ENCODE results near the gene FRMD5.

The FRMD5 gene

DNA sequence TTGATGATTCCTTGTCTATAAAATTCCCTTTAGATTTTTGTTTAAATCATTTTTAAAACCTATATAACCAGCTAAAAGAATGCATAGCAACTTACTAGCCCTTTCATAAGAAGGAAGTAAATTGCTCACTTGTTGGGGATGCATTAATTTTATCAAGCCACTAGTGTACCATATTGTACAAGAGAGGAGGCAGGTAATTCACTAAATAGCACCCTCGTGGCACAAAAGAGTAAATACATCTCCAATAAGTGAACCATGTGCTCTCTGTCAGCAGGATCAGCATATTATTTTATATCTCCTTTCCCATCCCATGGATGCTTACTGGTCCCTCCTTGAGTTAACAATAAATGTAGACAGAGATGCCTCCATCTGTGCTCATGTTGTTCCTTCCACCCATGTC lies 34.3 kb downstream of the FRMD5 start:
- no peak for DNase-seq (ENCODE audit: low read depth)

DNA sequence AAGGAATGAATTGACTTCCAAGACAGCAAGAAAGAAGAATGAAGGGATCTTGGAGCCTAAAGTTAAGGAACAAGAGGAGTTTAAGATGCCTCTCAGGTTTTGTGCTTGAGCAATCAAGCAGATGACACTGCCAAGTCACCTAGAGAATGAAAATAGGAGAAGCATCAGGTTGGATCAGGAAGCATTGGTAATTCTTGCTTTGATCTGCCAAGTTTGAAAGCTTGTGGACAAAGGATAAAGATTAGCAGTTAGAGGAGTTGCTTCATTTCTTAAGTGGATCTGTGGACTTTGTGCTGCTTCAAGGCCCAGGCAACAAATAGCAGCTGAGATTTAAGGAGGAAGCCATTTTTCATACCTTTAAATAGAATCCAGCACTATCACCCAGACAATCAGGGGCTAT lies 35.6 kb downstream of the FRMD5 start:
- DNase-seq (ENCODE audit: low read depth), result no peak

DNA sequence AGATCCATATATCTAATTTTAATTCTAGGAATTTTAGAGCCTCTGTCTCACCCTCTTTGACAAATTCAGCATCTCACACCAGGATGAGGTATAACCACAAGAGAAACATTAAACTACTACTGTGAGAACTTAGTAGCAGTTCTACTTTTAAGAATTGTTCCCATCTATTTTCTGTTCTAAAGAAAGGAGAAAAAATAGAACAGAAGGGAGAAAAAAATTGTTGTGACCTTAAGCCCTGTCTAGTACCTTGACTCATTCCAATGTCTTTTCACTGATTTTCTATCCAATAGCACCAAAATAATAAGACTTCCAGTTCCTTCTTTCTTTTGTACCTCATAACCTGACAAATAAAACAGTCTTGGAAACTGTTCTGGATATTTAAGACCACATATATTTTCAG lies 37.0 kb downstream of the FRMD5 start:
- DNase-seq (ENCODE audit: low read depth), result no peak

DNA sequence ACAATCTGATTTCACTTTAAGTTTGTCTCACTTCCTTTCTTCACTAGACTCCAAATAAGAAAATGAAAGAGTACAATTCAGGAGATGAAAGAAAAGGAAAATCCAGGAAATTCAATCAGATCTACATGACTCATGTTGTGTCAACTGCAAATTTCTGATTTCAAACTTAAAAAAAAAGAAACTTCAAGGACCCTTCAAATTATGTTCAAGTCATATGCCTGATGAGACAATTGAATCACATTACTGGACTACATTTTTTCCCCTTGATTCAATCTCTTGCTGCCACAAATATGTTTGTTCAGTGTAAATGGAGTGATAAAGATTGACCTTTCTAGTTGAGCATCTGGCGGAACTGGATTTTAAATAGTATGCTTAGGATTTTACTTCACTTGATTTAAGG lies 37.4 kb downstream of the FRMD5 start:
- DNase-seq (ENCODE audit: low read depth), result peak; percentile 38

DNA sequence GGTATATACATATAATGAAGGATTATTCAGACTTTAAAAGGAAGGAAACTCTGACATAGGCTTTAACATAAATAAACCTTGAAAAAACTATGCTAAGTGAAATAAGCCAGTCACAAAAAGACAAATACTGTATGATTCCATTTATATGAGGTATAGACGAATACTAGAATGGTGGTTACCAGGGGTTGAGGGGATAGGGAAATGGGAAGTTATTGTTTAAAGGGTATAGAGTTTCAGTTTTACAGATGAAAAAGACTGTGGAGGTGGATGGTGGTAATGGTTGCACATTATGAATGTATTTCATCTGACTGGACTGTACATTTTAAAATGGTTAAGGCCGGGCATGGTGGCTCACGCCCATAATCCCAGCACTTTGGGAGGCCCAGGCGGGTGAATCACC lies 41.7 kb downstream of the FRMD5 start:
- DNase-seq (ENCODE audit: low read depth), result no peak

DNA sequence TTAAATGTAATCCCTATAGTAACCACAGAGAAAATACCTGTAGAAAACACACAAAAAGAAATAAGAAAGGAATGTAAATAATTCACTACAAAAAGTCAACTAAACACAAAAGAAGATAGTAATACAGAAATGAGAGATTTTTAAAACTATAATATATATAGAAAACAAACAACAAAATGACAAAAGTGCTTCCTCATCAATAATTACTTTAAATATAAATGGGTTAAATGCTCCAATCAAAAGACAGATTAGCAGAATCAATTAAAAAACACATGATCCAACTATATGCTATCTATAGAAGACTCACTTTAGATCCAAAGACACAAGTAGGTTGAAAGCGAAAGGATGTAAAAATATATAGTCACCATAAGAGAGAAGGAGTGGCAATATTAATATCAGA lies 45.8 kb downstream of the FRMD5 start:
- DNase-seq (ENCODE audit: low read depth), result no peak

DNA sequence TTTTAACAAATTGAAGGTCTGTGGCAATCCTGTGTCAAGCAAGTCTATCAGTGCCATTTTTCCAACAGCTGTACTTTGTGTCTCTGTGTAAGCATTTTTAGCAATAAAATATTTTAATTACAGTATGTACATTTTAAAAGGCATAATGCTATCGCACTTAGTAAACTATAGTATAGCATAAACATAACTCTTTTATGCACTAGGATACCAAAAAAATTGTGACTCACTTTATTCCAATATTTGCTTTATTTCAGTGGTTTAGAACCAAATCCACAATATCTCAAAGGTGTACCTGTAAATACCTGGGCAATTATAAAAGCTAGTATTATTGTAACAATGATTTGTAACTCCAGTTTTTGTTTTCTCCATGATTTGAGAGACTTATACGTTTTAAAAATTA lies 46.5 kb downstream of the FRMD5 start:
- no peak for DNase-seq (ENCODE audit: low read depth)

DNA sequence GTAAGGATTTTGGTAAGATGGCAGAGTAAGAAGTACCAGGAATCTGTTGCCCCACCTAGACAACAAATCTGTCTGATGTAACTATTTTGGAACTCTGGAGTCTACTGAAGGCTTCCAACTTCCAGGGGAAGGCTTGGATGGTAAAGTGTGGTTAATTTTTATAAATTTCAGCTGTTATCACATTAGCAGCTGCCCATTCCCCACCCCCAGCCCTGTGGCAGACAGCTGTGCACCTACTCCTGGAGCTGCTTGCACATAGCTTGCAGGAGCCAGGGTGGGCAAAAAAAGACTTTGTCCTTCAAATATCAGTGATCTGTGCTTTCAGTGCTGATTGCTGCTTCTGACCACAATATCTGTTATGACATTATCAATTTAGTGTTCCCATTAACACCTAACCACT lies 47.4 kb downstream of the FRMD5 start:
- no peak for DNase-seq (ENCODE audit: low read depth)

DNA sequence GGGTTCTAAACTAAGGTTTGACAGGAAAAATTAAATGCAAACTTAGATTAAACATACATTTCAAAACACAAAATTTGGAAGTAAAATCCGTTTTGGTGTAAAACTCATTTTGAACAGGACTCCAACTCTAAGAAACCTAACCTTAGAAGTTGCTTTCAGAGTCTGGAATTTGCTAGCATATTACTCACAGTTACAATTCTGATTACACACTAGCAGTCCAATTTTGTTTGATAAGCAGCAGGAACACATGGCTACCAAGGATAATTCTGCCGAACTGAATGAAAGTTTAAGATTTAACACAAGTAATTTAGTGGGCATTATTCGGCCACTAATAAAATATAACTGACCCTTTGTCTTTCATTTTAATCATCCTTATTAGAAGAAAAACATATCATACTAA lies 49.6 kb downstream of the FRMD5 start:
- no peak for DNase-seq (ENCODE audit: low read depth)

DNA sequence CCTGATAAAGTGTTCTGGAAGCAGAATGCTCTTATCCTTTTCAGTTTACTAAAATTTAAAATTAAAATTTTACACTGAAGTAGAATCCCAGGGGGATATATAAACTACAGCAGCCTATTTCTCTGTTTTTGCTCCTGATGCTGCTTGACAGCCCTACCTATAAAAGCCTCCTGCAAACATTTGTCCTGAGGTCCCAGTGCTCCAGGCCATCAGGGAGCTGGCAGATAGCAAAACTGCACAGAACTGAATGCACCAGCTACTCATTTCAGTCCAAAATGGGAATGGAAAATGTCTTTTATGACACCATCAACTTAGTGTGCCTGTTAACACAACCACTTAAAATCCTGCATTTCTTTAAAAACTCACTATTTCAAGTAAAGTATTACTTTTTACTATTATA lies 50.1 kb downstream of the FRMD5 start:
- DNase-seq (ENCODE audit: low read depth), result no peak

DNA sequence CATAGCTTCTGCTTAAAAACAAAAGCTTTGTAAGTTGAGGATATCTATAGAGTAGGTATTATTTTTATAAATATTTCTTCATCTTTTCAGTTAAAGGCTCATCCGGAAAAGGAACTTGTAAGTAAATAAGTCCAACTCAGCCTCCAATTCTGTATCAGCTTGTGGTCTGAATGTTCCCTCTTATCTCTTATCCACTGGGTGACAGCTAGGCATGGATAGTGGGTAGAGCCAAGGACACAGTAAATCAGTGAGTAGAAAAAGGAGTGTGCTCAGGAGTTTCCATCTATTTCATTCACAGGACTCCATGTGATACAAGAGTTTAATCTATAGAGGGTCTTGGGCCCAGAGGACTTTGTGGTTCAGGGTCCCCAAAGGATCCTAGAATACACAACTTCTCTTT lies 50.9 kb downstream of the FRMD5 start:
- DNase-seq (ENCODE audit: low read depth), result no peak

DNA sequence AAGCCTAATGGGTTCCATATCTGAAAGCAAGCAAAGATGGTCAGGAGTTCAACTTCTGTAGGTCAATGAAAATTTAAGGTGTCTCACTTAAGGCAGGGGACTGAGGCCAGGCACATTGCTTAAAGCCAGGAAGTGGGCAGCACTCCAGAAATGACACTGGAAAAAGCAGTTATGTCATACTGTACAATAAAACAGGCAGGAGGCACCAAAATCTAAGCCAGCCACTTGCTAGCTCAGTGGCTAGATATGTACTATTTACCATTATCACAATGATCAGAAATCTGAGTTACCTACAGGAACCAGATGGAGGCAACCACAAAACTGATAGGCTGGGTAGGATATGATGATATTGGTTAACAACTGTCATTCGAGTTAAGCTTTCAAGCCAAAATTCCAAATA lies 57.3 kb downstream of the FRMD5 start:
- no peak for DNase-seq (ENCODE audit: low read depth)

DNA sequence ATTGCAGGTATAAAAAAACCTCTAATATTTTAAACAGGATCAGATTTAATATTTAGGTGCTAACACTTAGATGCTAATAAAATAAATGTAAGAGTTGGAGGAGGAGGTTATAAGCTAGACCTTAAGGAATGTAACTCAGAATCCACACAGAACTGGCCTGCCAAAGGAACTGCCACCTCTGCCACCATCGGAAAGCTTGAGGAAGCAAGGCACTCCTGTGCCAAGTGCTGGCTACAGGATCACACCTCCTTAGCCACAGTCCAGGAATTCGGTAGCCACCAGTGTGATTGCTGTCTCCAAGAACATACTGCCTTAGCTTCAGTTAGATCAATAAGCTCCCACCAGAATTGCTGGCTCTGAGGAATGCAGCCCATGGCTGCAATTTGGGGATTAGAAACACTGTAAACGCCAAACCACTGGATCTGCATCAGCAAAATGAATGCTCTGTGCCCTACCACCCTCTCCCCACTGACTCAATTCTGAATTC lies 58.0 kb downstream of the FRMD5 start:
- no peak for DNase-seq (ENCODE audit: low read depth)

DNA sequence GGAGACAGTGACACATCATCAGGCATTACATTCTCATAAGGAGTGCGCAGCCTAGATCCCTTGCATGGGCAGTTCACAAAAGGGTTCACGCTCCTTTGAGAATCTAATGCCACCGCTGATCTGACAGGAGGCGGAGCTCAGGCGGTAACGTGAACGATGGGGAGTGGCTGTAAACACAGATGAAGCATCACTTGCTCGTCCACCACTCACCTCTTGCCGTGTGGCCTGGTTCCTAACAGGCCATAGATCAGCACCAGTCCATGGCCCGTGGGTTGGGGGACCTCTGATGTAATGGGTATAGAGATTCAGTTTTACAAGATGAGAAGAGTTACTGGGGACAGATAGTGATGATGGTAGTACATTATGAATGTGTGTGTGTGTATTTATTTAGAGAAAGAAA lies 63.0 kb downstream of the FRMD5 start:
- DNase-seq (ENCODE audit: low read depth), result no peak

DNA sequence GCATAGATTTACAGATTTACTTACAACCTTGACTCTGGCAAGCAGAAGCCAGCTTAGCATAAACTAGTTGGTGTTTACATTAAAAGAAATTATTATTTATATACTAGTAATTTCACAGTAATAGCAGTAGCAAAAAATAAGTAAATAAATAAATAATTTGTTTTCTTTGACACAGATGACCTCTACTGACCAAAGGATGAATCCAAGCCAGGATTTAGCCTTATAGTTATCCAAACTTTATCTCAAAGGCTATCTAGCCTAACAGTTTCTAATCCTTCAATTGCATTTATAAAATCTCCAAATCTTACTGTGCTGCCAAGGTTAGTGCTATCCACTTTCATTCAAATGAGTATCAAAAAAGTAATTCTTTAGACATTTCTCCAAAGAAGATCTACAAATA lies 64.3 kb downstream of the FRMD5 start:
- DNase-seq (ENCODE audit: low read depth), result no peak

DNA sequence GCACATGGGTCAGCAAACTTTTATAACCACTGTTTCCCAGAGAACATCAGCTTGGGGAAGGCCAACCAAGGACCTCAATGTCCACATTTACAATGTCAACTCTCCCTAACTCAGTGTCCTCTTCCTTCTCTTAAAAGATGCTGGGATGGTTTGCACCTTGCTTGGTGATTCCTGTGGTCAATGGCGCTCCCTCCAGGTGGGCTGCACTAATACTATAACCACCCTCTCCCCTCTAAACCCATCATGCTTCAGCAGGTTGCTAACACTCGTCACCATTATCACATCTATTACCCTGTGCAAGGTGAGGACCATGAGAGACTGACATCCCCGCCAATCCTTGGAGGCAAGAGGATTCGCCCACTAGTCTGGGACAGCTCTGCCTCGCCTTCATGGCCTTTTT lies 65.2 kb downstream of the FRMD5 start:
- DNase-seq (ENCODE audit: low read depth), result no peak

DNA sequence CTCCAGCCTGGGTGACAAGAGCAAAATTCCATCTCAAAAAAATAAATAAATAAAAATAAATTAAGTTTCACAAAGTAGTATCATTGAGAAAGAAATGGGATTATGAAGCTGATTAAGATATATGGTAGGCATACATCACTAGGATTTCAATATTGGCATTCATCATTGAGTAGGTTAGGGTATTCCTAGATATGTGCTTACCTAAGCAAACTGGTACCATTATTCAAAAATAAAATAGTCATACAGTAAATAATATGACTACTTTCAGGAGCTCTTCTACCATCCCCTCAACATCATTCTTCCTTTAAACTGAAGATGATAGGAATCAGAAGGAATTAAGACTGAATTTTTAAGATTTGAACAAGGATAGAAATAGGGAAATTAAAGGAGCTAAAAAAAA lies 66.6 kb downstream of the FRMD5 start:
- no peak for DNase-seq (ENCODE audit: low read depth)

DNA sequence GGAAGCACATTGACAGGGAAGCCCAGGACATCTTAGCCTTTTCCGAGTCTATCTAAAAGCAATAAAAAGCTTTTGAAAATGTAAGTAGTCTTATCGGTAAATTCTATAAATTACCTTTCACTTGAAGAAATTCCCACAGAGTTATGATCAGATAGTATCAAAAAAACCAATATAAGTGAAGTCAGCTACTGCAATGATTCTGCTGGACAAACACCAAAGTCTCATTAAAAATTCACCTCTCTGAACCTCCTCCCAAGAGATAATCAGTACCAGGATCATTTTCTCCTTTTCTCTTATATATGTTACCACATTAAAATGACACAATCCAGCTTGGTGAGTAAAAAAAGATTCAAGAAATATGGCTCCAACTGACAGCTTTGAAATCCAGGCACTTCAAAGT lies 69.2 kb downstream of the FRMD5 start:
- DNase-seq (ENCODE audit: low read depth), result no peak

DNA sequence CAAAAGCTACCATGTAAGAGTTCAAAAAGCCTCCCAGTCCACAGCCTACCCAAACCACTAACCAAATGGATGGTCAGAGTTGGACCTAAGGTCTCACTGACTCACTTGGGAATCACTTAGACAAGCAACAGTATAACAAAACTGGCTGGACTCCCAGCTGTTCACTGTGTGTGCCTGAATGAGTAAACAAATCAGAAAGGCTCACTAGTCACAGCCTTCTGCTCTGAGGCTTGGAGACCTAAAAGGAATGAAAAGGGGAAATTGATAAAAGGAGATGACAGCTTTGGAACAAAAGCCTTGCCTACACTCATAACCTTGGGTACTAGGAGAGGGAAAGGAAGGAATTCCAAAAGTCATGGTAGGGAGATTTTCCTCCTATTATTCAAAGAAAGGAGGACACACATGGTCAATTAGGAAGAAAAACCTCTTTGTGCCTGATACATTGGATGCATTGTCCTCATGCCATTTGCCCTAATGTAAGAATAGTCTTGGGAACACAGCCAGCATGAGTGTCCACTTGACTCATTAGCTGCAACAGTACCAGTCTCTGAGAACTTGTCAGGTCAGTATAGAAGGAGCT lies 92.3 kb downstream of the FRMD5 start:
- DNase-seq (ENCODE audit: low read depth), result peak; percentile 83

DNA sequence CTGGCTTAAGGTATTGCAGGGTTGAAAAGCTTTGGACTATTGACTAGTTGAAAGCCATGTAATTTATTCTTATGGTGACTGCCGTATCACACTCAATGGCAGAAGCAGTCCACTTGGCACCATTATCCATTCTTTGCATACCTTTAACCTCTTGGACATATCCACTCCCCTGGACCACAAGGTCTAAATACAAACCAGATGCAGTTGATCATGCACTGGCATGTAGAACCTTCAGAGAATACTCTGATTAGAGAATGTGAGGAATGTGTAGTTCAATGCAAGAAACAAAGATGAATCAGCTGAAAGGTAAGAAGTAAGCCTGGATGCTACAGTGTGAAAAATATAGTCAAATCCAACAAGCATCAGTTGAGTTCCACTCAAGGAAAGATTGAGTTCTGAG lies 93.1 kb downstream of the FRMD5 start:
- peak; percentile 51 for DNase-seq (ENCODE audit: low read depth)

DNA sequence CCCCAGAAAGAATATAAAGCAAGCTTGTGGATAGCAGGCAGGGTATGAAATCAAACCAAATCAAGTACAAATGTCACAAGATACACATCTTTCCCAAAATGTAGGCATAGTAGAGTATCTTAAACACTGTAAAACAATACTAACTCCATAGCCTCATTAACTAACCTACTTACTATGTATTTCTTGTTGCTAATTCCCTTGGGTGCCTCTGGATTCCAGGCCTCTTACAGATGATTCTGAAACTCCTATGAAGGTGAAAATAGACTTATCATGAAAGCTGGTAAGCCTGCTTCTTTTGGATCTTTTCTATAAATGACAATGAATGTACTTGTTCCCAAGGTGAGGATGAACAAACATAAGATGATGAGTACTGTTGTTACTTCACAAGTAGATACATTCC lies 93.8 kb downstream of the FRMD5 start:
- peak; percentile 24 for DNase-seq (ENCODE audit: low read depth)

DNA sequence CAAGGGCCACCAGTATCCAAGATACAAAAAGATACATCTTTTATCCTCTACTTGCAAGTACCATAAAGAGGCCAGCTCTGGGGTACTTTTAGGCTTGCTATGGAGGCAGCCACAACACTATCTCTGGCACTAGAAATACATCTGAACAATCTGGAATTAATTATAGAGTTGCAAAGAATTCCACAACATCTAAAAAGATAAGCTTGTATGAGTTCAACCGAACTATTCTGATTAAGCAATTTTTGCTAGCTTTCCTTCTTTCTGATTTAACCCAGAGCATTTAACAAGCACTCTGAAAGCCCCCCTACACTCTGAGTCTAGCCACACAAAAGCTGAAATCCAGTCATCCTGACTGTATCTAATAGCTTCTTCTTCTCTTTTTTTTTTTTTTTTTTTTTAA lies 95.4 kb downstream of the FRMD5 start:
- no peak for DNase-seq (ENCODE audit: low read depth)

DNA sequence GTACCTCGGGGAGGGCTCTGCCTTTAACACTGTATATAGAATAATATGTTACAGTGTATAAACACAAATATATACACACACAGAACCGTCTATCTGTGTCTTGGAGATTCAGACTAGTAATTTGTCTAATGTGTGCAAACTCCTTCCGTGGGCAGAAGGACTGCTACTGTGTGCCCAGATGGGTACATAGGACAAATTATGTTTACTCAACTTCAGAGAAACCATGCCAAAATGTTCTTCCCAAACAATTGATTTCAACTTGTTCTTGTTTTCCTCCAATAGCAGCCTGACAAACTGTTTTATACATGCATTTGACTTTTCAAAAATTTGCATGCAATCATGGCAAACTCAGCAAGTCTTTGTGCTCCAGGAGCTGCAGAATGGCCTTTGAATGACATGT lies 97.5 kb downstream of the FRMD5 start:
- DNase-seq (ENCODE audit: low read depth), result no peak

DNA sequence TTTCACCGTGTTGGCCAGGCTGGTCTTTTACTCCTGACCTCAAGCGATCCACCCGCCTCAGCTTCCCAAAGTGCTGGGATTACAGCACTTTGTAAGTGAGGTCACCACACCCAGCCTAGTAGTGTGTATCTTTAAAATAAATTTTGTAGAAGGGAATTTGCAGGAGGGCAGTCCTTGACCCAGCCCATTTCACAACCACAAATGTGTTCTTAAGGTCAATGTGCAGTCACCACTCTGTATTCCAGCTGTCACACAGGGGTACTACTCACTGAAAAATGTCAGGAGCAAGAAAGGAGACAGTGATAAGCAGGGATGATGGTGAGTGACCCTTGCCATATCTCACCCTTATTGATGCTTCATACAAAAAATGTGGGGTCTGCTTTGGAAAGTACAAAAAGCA lies 98.5 kb downstream of the FRMD5 start:
- DNase-seq (ENCODE audit: low read depth), result no peak

DNA sequence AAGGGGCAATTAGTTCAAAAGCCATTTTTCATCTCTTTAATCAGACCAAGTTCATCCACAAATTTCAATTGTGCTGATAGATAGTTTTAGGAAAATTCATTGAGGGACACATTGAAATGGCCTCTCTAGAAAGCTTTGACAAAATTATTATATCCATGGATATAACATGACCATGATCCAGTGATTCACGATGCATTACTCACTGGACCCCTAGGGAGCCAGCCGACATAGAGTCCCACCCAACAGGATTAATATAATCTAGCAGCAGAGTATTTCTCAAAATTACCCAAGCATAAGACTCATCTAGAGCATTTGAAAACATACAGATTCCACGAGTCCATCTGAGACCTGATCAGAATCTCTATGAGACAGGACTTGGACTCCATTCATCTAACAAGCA lies 100.3 kb downstream of the FRMD5 start:
- DNase-seq (ENCODE audit: low read depth), result no peak
